Smooth muscle cell of the brain vasculature (primary cell): Measurements from ENCODE around the gene CRIP1.

Experiments
- DNase-seq: peaks from one replicate; pipeline ENCODE4 v3.0.0-alpha.2; 2012; ENCODE audit warnings: low read depth, low spot score

Gene CRIP1

GRCh38 chr14:105480199-105480746 lies 6.4 kb upstream of the CRIP1 start:
- no peak for DNase-seq

GRCh38 chr14:105480807-105481801 lies 5.6 kb upstream of the CRIP1 start:
- no peak for DNase-seq

DNA sequence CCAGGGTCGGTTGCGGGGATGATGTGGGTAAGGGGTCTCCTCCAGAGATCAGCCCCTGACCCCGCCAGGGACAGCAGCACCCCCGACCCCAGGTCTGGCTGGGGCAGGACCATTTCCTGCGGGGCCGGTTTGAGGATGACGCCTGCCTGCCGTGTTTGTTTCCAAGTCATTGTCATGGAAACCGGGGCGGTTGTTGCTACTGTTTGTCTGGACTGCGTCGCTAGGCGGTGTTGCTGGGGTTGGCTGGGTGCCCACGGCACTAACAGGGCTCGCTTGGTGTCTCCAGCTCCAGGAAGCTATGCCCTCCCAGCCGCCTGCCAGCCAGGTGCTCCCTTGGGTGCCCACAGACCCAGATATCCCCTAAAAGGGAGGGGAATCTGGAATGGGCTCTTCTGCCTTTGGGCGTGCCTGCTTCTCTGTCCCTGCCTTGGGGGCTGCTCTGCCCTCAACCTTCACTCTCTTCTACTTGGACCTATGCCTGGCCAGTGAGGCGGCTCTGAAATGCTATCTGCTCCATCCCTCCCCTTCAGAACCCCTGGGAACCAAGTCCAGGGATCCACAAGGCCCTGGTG lies 4.7 kb upstream of the CRIP1 start:
- peak; percentile 77 for DNase-seq

- DNase-seq = no peak
Measured at GRCh38 chr14:105482486-105483110, 4.1 kb upstream of the CRIP1 start.

DNA sequence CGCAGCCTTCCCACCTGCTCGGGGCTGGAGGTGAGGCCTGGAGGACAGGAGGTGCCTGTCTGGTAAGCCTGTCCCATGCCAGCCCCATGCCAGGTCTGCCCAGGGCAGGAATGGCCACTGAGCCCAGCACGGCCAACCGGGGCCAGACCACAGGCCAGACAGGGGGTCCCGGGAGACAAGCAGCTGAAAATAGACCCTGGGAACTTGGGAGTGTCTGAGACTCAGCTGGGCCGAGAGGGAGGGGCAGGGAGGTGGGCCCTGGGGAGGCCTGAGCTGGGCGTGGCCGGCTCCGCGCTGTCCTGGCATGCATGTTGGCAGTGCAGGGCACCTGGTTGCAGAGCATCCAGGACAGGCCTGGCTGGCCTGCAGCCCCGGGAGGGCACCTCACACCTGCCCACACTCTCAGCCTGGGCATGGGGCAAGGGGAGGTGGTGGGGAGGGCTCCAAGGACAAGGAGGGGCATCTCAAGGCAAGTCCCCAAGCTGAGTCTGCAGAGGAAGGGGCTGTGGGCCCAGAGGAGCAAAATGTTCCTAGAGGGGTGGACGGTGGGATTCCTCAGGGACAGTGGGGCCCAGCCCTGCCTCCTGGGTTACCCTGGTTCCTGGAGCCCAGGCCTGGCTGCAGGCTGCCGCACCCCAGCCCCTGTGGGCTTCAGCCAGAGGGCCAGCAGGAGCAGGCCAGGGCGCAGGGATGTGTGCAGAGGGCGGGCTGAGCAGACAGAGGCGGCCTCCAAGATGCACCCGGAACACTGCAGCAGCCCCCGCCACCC lies 3.2 kb upstream of the CRIP1 start:
- DNase-seq = no peak

DNA sequence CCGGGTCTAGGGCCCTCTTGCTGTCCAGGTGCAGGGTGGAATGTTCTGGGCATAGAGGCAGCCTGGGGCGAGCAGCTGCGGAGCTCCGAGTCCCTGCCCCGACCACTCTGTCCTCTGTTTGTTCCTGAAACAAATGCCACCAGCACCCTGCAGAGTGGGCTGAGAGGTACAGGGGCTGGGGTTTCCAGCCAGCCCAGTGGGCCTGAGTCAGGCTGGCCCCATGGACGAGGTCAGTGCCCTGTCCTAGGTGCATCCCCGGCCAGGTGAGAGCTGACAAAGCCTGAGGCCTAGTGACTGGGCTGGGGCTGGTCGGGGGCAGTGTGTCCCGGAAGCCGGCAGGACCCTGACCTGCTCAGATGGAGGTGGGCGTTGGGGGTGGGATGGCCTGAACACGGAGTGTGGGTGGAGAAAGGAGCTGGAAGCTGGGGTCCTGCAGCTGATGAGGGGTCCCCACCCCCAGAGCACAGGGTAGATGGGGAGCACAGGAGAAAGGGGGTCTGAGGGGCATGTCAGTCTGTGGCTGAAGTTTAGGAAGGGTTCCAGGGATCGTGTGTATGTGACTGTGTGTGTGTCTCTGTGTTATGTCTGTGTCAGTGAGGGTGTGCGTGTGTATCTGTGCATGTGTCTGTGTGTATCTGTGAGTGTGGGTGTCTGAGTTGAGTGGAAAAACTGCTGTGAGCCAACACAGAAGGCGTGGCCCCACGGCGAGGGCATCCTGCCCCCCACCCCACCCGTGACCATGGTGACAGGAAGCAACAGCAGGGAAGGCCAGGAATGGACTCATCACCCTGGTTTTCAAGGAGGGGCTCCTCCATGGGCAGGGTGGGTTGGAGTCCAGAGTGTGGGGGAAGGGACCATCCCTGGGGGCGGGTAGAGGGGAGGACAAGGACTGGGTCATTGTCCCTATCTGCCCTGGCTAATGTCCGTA lies 2.4 kb upstream of the CRIP1 start:
- DNase-seq = no peak

DNA sequence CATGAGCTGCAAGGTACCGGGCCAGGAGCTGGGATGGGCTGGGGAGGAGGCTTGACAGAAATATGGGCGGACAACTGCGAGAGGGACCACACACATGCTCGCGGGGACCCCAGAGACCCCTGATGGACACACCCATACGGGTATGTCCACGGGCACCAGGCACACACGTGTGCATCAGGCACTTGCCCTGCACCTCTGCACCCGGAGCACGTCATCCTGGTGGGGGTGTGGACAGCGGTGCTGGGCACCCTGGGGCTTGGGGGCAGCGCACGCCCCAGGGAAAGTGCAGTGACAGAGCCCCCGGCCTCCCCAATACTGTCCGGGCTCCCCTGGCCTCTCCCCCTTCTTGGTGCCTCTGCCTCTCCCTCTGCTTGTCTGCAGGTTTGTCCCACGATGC lies 1.7 kb upstream of the CRIP1 start:
- no peak for DNase-seq

- DNase-seq = no peak
Measured at GRCh38 chr14:105485739-105486162, 935 bp upstream of the CRIP1 start.

DNA sequence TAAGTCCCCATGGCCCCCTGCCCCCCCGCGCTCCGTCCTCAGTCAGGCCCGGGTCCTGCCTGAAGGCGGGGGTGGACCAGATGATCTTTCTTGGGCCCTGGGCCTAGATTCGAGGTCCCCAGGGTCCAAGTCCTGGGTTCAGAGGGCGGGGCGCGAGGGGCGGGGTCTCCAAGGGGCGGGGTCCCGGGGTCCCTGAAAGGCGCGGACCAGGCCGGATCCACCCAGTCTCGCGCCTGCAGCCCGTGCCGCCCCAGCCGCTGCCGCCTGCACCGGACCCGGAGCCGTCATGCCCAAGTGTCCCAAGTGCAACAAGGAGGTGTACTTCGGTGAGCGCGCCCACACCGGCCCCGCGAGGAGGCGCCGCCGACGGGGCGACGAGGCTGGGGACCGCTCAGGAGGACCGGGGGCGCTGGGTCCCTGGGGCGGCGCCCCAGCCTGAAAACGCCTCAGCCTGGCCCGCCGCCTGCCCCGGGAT lies 325 bp downstream of the CRIP1 start:
- no peak for DNase-seq

GRCh38 chr14:105487449-105487985 lies 831 bp downstream of the CRIP1 start:
- no peak for DNase-seq

DNA sequence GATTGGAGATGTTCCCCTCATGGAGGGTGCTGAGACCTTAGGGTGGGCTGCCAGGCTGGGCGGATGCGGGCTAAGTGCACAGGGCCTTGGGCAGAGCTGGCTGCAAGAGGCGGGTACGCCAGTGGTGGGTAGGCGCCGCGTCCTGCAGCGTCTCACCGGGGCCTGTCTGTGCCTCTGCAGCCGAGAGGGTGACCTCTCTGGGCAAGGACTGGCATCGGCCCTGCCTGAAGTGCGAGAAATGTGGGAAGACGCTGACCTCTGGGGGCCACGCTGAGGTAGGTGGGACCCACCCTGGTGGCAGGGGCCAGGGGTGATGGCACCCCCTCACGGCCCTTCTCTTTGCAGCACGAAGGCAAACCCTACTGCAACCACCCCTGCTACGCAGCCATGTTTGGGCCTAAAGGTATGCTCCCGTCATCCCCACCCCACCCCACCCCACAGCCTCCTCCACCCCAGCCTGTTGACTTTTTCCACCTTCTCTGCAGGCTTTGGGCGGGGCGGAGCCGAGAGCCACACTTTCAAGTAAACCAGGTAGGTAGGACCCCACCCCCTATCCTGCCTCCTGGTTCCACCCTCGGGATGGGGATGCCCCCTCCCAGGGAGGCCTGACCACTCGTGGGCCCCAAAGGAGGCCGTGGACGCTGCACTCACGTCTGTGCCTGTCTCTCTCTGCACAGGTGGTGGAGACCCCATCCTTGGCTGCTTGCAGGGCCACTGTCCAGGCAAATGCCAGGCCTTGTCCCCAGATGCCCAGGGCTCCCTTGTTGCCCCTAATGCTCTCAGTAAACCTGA lies 1.5 kb downstream of the CRIP1 start:
- no peak for DNase-seq

GRCh38 chr14:105488781-105489541 lies 2.3 kb downstream of the CRIP1 start:
- no peak for DNase-seq

DNA sequence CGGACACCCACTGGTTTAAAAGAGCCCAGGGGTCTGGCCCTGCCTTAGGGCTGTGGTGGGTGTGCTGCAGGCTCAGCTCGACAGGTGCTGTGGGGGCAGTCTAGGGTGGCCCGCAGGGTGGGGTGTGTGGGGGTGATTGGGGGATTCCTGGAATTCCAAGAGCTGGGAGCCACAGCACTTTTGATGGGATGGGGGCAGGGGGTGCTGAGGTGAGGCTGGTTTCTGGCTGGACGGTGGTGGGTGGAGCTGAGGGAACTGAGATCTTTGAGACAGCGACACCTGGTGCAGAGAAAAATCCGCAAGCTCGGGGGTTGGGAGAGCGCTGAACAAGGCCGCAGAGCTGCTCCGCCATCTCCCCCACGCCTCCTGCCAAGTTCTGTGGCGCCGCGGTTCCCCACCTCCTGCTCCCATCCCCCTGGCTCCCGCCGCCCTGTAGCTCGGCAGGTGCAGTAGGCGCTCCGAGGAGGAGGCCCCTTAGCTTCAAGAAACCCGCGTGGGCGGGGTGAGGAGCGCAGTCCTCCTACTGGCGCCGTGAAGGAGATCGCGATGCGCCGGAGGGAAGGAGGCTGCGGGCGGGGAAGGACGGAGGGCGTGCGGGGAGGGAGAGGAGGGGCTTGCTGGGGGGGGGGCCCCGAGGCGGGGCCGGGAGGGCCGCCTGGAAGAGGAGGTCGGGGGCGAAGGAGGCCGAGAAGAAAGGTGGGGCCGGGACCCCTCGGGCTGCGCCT lies 3.0 kb downstream of the CRIP1 start:
- DNase-seq = no peak

GRCh38 chr14:105490267-105490571 lies 3.5 kb downstream of the CRIP1 start:
- DNase-seq = no peak

DNA sequence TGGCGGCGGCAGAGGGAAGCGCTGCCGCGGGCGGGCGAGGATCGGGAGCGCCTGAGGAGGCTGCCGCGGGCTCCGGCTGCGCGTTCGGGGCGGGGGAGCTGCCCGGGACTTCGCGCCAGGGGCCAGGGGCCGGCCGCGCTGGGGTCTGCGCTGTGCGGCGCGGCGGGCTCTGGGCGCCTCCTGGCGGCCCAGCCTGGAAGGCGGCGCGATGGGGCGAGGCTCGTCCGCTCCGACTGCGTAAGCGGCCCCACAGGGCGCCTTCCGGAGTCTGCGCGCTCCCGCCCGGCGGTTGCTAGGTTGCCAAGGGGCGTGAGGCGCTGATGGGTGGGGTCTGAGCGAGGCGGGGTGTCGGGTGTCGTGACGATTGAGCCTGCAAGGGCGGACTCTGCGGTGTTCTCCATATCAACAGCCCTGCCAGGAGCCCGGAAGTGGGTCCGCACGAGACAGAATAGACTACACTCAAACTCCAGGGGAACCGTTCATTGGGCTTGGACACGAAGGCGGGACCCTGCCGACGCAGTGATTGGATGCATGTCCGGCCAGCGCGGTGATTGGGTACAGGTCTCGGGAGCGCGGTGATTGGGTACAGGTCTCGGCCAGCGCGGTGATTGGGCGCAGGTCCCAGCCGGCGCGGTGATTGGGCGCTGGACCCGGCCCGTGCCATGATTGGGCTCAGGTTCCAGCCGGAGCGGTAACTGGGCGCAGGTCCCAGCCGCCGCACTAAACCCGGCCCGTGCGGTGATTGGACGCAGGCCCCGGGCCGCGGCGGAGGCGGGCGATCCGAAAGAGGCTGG lies 4.1 kb downstream of the CRIP1 start, which contains the start of gene TEDC1:
TEDC1 (plus strand) TSS at position 675 of the 794 bp plus-strand sequence. CDS start 130 bp downstream, outside the sequence.
- peak; percentile 100 for DNase-seq

DNA sequence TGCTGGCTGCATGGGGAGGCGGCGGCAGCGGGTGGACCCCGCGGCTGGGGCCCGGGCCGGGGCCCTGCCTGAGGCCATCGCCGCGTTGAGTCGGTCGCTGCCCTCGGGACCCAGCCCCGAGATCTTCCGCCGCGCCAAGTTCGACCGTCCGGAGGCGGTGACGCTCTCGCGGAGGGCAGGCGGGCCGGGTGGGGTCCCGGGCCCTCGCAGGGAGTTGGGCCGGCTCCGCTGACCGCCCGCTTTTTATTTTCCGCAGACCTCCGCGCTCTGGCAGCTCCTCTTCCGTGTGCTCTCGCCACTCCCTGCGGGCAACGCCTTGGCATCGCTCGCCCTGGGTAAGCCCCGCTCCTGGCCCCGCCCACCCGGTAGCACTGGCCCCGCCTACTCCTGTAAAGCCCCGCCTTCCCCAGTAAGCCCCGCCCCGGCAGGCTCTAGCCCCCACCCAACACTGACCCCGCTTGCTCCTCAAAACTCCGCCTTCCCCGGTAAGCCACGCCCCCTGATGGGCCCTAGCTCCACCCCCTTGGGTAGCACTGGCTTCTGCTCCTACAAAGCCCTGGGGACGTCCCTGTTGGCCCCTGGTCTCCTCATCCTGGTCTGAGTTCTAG lies 4.8 kb downstream of the CRIP1 start:
- DNase-seq = no peak
